ENCODE results near the gene RBM10. TPM values are rescaled to one million over a fixed set of nuclear protein-coding genes. Genes with fewer than 3 reads are reported as not detected.

RBM10 gene
- total and polyA plus RNA-seq, 2 donors (not counting 1 experiment from before 2014, with no cell fraction given), result 14.9 to 50.0 TPM

DNA sequence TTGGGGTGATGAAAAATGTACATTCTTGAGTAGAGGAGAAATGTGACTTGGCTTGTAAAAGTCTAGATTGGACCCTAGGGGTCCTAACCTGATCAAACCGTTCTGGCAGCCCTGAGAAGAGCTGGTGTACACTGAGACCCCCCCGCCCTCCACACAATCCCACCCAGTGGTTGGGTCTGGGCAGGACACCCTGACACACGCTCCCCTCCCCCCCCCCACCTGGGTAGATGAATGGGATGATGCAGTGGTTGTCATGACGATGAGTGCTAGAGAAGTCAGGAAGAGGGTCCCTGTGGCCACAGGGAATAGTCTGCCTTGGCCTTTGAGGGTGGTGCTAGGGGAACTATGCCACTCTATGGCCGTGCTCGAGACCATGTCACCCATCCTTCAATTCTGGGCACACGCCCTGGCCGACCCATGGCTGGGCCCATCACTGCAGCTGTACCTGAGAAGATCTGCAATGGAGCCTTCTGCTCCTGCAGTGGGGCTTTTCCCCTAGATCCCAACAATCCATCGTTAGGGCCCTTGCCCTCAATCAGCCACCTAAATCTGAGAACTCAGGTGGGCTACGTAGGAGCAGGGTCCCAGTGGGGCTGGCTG lies 77.8 kb downstream of the RBM10 start:
- H3K27ac ChIP-seq (ENCODE audit: insufficient read depth, low read length), result no peak overlapping the region
- H3K4me2 ChIP-seq (ENCODE audit: extremely low read depth, insufficient read depth, low read length), result no peak overlapping the region
- H2AFZ ChIP-seq (ENCODE audit: low read length), result no peak overlapping the region
- no peaks in the 10 kb centered on the region for H4K20me1 ChIP-seq (ENCODE audit: control insufficient read depth, extremely low read depth, insufficient read depth, low read length)
- H3K79me2 ChIP-seq (ENCODE audit: control insufficient read depth, insufficient read depth, low read length), result peaks cover 43% of the 10 kb centered on the region
- H3K9me3 ChIP-seq (ENCODE audit: control insufficient read depth, insufficient read depth, low read depth, low read length), result no peaks in the 10 kb centered on the region
- no peak overlapping the region for H3K9ac ChIP-seq (ENCODE audit: insufficient read depth, low read length)
- H3K4me3 ChIP-seq (replicated peaks in 1 of 4; ENCODE audit: control extremely low read depth in 1 of 4, insufficient read depth in 1 of 4, low read depth in 3 of 4, low read length in 4 of 4), result no peak overlapping the region
- H3K4me1 ChIP-seq (ENCODE audit: control insufficient read depth, extremely low read depth, insufficient read depth, low read length), result peaks cover 3% of the 10 kb centered on the region
- no peak for DNase-seq (ENCODE audit: low read depth in 2 of 2)
- no peaks in the 10 kb centered on the region for H3K27me3 ChIP-seq (ENCODE audit: control insufficient read depth, insufficient read depth, low read length)
- TF ChIP-seq, protein P1, sequence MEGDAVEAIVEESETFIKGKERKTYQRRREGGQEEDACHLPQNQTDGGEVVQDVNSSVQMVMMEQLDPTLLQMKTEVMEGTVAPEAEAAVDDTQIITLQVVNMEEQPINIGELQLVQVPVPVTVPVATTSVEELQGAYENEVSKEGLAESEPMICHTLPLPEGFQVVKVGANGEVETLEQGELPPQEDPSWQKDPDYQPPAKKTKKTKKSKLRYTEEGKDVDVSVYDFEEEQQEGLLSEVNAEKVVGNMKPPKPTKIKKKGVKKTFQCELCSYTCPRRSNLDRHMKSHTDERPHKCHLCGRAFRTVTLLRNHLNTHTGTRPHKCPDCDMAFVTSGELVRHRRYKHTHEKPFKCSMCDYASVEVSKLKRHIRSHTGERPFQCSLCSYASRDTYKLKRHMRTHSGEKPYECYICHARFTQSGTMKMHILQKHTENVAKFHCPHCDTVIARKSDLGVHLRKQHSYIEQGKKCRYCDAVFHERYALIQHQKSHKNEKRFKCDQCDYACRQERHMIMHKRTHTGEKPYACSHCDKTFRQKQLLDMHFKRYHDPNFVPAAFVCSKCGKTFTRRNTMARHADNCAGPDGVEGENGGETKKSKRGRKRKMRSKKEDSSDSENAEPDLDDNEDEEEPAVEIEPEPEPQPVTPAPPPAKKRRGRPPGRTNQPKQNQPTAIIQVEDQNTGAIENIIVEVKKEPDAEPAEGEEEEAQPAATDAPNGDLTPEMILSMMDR (conservative IDR thresholded peaks at IDR 0.05 in 1 of 2, IDR thresholded peaks at IDR 0.05 in 1 of 2; ENCODE audit: low read depth in 1 of 2, low read length in 2 of 2), result no peak
- no peak for TF ChIP-seq EZH2 (IDR thresholded peaks at IDR 0.05; ENCODE audit: low read length, missing control alignments)
- H3K36me3 ChIP-seq (ENCODE audit: control insufficient read depth, insufficient read depth, low read length), result peaks cover 20% of the 10 kb centered on the region

- no peak overlapping the region for H3K4me2 ChIP-seq (ENCODE audit: extremely low read depth, insufficient read depth, low read length)
- DNase-seq (ENCODE audit: low read depth in 2 of 2), result no peak
- no peak overlapping the region for H3K27ac ChIP-seq (ENCODE audit: insufficient read depth, low read length)
- H3K79me2 ChIP-seq (ENCODE audit: control insufficient read depth, insufficient read depth, low read length), result peaks cover 42% of the 10 kb centered on the region
- peaks cover 3% of the 10 kb centered on the region for H3K4me1 ChIP-seq (ENCODE audit: control insufficient read depth, extremely low read depth, insufficient read depth, low read length)
- H3K36me3 ChIP-seq (ENCODE audit: control insufficient read depth, insufficient read depth, low read length), result peaks cover 20% of the 10 kb centered on the region
- no peak overlapping the region for H3K9ac ChIP-seq (ENCODE audit: insufficient read depth, low read length)
- H3K9me3 ChIP-seq (ENCODE audit: control insufficient read depth, insufficient read depth, low read depth, low read length), result no peaks in the 10 kb centered on the region
- H3K27me3 ChIP-seq (ENCODE audit: control insufficient read depth, insufficient read depth, low read length), result no peaks in the 10 kb centered on the region
- no peaks in the 10 kb centered on the region for H4K20me1 ChIP-seq (ENCODE audit: control insufficient read depth, extremely low read depth, insufficient read depth, low read length)
- H2AFZ ChIP-seq (ENCODE audit: low read length), result no peak overlapping the region
- H3K4me3 ChIP-seq (replicated peaks in 1 of 4; ENCODE audit: control extremely low read depth in 1 of 4, insufficient read depth in 1 of 4, low read depth in 3 of 4, low read length in 4 of 4), result no peak overlapping the region
- TF ChIP-seq, protein P1 (conservative IDR thresholded peaks at IDR 0.05 in 1 of 2, IDR thresholded peaks at IDR 0.05 in 1 of 2; ENCODE audit: low read depth in 1 of 2, low read length in 2 of 2), result no peak
- no peak for TF ChIP-seq EZH2 (IDR thresholded peaks at IDR 0.05; ENCODE audit: low read length, missing control alignments)
These were observed 78.6 kb downstream of the RBM10 start for GRCh38 chrX:47223476-47224250.

DNA sequence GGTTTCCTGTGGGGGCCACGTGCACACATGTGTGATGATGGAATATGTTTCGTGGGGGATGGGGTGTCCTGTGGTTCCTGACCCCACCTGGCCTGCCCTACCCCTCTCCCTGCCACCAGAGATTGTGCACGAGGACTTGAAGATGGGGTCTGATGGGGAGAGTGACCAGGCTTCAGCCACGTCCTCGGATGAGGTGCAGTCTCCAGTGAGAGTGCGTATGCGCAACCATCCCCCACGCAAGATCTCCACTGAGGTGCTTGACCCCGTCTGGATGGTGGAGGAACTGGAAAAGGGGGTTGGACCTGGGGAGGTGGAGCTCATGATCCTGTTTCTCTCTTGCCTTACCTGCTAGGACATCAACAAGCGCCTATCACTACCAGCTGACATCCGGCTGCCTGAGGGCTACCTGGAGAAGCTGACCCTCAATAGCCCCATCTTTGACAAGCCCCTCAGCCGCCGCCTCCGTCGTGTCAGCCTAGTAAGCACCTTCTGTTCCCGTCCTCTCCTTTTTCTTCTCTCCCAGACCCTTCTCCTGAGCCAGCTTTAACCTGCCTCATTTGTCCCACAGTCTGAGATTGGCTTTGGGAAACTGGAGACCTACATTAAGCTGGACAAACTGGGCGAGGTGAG lies 79.4 kb downstream of the RBM10 start:
- no peak overlapping the region for H3K9ac ChIP-seq (ENCODE audit: insufficient read depth, low read length)
- no peak overlapping the region for H3K4me3 ChIP-seq (replicated peaks in 1 of 4; ENCODE audit: control extremely low read depth in 1 of 4, insufficient read depth in 1 of 4, low read depth in 3 of 4, low read length in 4 of 4)
- TF ChIP-seq, protein P1 (conservative IDR thresholded peaks at IDR 0.05 in 1 of 2, IDR thresholded peaks at IDR 0.05 in 1 of 2; ENCODE audit: low read depth in 1 of 2, low read length in 2 of 2), result no peak
- TF ChIP-seq EZH2 (IDR thresholded peaks at IDR 0.05; ENCODE audit: low read length, missing control alignments), result no peak
- peaks cover 35% of the 10 kb centered on the region for H3K79me2 ChIP-seq (ENCODE audit: control insufficient read depth, insufficient read depth, low read length)
- H3K4me1 ChIP-seq (ENCODE audit: control insufficient read depth, extremely low read depth, insufficient read depth, low read length), result peaks cover 3% of the 10 kb centered on the region
- H3K36me3 ChIP-seq (ENCODE audit: control insufficient read depth, insufficient read depth, low read length), result peaks cover 21% of the 10 kb centered on the region
- H2AFZ ChIP-seq (ENCODE audit: low read length), result no peak overlapping the region
- no peak for DNase-seq (ENCODE audit: low read depth in 2 of 2)
- H3K27ac ChIP-seq (ENCODE audit: insufficient read depth, low read length), result no peak overlapping the region
- H3K9me3 ChIP-seq (ENCODE audit: control insufficient read depth, insufficient read depth, low read depth, low read length), result no peaks in the 10 kb centered on the region
- no peaks in the 10 kb centered on the region for H4K20me1 ChIP-seq (ENCODE audit: control insufficient read depth, extremely low read depth, insufficient read depth, low read length)
- no peaks in the 10 kb centered on the region for H3K27me3 ChIP-seq (ENCODE audit: control insufficient read depth, insufficient read depth, low read length)
- no peak overlapping the region for H3K4me2 ChIP-seq (ENCODE audit: extremely low read depth, insufficient read depth, low read length)

All from fibroblast of lung (primary cell).